T47D (cell line): Measurements from ENCODE around the gene PDHX.

Experiments used
- DNase-seq, 2 experiments: peaks; one replicate each; pipeline versions ENCODE4 v3.0.0 to v3.0.0-alpha.2; 2011 to 2012; ENCODE audit warnings: low read depth in 1 of 2, low spot score in 1 of 2
- JUND ChIP-seq: IDR thresholded peaks from 2 replicates; pipeline ENCODE4 v1.6.1; 2012; ENCODE audit warnings: low read depth
- in situ Hi-C: cut with HindIII; loops from 2 replicates; pipeline ENCODE4 v1.10.0; 2016; ENCODE audit warnings: low sequenced_read_pairs, low pct_unique_long_range_greater_than_20kb

The PDHX gene

DNA sequence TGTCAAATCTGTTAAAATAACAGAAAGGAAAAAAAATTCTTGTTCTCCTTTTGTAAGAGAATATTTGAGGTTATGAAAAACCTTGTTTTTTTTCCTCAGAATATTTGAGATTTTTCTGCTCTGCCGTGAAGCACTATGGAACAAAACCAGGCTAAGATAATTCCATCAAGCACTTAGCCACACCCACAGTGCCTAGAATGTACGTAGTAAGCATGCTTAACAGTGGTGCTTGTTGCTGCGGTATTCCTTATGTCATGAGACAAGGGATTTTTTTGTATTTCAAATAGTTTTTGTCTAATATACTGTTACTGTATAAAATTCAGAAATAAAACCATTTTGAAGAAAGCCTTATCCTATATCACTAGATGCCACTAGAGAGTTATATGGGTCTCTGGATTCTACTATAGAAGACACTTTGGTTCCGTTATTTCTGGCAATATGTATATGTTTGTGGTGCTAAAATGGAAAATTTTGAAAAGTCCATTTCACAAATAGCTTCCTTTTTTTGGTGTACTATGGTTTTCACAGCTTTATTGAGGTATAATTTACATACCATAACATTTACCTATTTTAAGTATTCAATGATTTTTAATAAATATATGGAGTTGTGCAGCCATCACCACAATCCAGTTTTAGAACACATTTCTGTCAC lies 23.7 kb downstream of the PDHX start:
- TF ChIP-seq JUND: no peak
- DNase-seq: no peak
- in situ Hi-C loops: no loop called here

DNA sequence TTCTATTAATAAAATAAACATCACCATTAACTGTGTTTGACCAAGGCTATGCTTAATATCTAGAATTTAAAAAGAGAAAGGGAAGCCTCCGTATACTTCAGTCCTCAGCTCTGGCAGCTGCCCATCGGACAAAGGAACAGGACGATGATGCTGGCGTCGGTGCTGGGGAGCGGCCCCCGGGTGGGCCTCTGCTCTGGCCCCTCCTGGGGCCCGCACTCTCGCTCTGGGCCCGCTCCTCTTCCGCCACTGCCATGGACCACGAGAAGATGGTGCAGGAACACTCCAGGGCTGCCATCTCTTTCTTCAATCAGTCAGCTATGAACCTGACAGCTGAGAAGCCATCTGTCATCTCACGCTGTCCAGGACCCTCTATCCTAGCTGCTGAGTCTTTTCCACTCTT lies 25.3 kb downstream of the PDHX start:
- TF ChIP-seq JUND: no peak
- in situ Hi-C loops: no loop called here
- no peak for DNase-seq

DNA sequence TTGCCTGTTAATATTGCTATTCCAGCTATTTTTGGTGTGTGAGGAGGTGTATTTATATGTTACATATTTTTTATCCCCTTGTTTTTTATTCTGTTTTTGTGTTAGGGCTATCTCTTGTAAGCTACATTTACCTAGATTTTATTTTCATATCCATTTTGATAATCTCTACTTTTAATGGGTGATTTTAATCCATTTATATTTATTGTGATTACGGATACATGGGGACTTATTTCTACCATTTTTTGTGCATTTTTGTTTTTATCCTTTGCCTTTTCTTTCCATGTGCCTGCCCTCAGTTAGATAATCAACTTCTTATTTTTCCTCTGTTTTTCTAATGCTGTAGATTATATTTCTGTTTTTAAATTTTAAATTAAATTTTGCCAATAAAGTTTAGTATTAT lies 28.3 kb downstream of the PDHX start:
- DNase-seq: no peak
- in situ Hi-C loops: no loop called here
- TF ChIP-seq JUND: no peak

DNA sequence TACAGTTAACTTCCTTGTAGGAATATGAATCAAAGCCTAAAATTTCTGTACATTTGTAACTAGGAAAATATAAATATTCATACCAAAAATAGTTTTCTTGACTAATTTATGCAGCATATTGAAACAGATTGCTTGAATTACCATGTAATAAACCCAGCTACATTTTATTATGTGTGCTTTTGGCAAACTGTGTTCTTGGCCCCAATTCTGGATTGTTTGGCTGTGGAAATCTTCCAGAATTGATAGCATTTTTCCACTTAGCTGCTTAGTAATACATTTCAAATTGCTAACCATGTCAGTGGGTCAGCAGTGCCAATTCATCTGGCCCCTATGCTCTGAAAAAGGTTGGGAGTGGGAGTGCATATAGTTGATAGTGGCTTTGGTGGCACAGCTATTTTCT lies 32.3 kb downstream of the PDHX start:
- DNase-seq: no peak
- in situ Hi-C loops: no loop called here
- no peak for TF ChIP-seq JUND

- DNase-seq: no peak
- in situ Hi-C loops: no loop called here
- TF ChIP-seq JUND: no peak
Observed at GRCh38 chr11:34953955-34954354, 37.5 kb downstream of the PDHX start.

DNA sequence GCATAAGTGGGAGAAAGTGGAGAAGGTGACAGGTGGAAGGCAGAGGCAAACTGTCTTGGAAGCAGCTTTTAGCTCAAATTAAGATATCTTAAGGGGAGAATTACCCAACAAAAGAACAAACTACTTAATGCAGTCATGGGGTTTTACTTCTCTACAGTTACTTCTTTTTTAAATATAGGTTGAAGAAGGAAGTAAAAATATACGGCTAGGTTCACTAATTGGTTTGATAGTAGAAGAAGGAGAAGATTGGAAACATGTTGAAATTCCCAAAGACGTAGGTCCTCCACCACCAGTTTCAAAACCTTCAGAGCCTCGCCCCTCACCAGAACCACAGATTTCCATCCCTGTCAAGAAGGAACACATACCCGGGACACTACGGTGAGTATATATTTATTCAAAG lies 40.8 kb downstream of the PDHX start:
- TF ChIP-seq JUND: no peak
- in situ Hi-C loops: no loop called here
- no peak for DNase-seq

DNA sequence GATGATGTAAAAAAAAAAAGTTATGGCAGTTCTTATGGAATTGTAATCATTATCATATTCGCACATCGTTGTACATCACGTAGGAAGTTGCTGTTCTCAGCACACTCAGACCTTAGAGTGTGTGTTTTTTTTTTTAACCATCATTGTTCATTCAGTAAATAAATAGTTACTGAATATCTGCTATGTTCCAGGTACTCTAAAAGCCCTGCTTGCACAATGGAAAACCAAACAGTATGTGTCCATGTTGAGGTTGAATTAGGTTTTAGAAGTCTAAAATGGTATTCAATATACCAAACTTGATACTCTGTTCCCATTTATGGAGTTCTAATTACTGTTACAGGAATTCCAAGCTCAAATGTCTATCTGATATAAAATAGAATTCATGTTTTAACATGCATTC lies 41.2 kb downstream of the PDHX start:
- no peak for DNase-seq
- TF ChIP-seq JUND: no peak
- in situ Hi-C loops: no loop called here

GRCh38 chr11:34959770-34960169 lies 43.4 kb downstream of the PDHX start:
- no peak for TF ChIP-seq JUND
- no peak for DNase-seq
- in situ Hi-C loops: no loop called here

DNA sequence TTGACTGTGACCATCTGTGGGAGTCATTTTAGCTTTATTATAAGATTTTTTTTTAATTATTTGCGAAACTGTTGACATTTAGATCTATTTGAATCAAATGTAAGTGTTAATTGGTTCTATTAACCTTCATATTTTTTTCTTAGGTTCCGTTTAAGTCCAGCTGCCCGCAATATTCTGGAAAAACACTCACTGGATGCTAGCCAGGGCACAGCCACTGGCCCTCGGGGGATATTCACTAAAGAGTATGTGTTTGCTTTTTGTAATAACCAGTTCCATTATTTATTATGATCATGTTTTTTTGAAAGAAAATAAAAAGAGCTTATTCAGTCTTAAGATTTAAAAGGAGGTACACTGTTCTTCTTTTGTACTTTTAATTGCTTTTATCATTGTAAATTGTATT lies 43.9 kb downstream of the PDHX start:
- in situ Hi-C loops: no loop called here
- no peak for TF ChIP-seq JUND
- peak in 1 of 2 experiments; percentile 46 for DNase-seq

- DNase-seq: no peak
- in situ Hi-C loops: no loop called here
- no peak for TF ChIP-seq JUND
Observed at GRCh38 chr11:34962034-34962433, 45.6 kb downstream of the PDHX start.

DNA sequence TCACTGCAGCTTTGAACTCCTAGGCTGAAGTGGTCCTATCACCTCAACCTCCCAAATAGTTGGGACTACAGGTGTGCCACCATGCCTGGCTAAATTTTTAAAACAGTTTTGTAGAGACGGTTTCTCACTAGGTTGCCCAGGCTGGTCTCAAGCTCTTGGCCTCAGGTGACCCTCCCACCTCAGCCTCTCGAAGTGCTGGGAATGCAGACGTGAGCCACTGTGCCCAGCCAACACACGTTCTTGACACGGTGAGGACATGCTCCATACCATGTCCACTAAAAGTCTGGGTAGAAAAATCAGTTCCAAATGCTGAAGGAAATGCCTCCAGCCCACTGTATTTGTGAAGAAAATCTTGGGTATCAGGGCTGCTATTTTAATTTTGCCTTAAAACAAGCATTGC lies 46.9 kb downstream of the PDHX start:
- DNase-seq: no peak
- TF ChIP-seq JUND: no peak
- in situ Hi-C loops: no loop called here

- in situ Hi-C loops: no loop called here
- DNase-seq: no peak
- TF ChIP-seq JUND: no peak
Observed at GRCh38 chr11:34964610-34965331, 48.4 kb downstream of the PDHX start.

DNA sequence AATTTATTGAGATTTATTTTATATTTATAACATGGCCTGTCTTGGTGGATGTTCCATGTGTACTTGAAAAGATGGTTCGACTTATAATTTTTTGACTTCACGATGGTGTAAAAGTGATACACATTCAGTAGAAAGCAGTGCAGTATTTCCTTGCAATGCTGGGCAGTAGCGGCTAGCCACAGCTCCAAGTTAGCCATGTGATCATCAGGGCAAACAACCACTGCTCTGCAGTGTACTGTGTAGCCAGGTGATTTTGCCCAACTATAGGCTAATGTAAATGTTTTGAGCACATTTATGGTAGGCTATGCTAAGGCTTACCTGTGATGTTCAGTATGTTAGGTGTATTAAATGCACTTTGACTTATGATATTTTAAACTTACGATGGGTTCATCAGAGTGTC lies 52.4 kb downstream of the PDHX start:
- in situ Hi-C loops: no loop called here
- TF ChIP-seq JUND: no peak
- DNase-seq: no peak

DNA sequence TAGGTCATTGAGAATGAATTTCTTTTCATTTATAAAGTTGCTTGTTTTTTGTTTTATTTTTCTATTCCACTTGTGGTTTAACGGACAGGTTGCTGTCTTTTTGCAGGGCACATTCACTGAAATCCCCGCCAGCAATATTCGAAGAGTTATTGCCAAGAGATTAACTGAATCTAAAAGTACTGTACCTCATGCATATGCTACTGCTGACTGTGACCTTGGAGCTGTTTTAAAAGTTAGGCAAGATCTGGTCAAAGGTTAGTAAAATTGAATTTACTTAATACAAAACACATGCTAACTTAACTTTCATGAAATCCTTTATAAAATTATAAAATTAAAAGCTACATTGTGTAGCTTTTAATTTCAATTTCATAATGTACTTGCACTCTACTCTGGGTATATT lies 53.6 kb downstream of the PDHX start:
- in situ Hi-C loops: no loop called here
- DNase-seq: no peak
- TF ChIP-seq JUND: no peak
